T-helper 22 cell (primary cell): ENCODE data around the gene CREB5.
"Not testable (repeated sequence)": the region's sequence is repeated elsewhere in the genome, so short reads cannot be mapped to it uniquely, and the experiment has no call there.

ENCODE experiments used
- DNase-seq: peaks from one replicate; pipeline ENCODE4 v3.0.0-alpha.2; 2020; ENCODE audit warnings: low read depth

CREB5 gene

DNA sequence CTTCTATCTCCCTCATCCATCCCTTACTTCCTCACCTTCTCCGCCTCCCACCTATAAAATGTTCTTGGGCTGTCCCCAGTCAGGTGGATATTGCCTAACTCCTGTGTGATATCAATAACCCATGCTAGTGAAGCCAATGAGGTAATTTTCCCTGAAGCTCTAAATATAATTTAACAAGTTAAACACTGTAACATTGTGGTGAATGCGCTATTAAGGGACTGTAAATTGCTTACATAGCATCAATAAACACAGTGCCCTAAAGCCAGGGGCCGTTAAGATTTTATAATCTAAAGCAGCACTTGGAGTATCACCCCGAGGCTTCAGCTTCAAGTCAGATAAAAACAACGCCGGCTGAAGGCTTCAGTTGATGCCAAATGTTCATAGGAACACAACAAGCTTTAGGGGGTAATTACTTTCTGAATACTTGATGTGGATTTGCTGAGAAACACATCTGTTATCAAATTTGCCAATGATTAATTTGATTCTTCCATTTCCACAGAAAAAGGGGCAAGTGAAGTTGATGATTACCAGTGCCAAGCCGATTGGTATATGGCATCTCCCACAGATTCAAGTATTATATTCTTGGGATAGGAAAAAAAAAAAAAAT lies 138.4 kb downstream of the CREB5 start:
- DNase-seq, result no peak

DNA sequence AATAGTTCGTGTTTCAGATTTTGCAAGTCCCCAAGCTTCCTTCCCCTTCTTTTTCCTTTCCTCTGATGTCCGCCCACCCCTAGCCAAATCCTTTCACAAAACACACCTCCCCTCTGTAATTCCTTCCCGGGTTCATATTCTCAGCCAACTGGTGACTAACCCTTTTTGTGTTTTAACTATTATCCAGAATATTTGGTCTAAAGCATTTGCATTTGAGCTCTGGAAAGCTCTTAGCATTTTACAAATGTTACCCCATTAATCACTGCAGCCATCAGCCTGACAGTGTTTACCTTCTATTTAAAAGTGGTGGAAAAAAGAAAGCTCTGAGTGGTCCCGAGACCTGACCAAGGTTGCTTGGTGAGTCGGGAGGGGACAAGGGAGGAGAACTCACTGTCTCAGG lies 139.0 kb downstream of the CREB5 start:
- no peak for DNase-seq

- DNase-seq, result not testable (repeated sequence)
These were observed 139.4 kb downstream of the CREB5 start for GRCh38 chr7:28551766-28552165.

GRCh38 chr7:28554802-28555471 lies 142.6 kb downstream of the CREB5 start:
- DNase-seq, result no peak

DNA sequence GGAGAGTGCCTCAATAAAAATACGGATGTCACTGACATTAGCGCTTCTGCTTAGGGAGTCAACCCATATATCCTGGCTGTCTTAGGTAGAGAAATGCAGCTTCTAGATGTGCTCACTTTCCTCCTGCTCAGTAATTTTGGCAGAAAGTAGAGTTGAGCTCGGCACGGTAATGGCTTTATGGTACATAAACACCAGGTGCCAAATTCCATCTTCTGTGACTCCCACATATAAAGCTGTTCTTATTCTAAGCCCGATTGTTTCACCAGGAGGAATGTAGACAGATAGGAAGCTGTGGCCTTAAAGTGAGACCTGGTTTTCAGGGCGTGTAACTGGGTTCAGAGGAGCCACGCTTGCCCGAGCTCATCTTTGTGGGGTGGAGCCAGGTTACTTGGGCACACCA lies 143.7 kb downstream of the CREB5 start:
- DNase-seq, result no peak

DNA sequence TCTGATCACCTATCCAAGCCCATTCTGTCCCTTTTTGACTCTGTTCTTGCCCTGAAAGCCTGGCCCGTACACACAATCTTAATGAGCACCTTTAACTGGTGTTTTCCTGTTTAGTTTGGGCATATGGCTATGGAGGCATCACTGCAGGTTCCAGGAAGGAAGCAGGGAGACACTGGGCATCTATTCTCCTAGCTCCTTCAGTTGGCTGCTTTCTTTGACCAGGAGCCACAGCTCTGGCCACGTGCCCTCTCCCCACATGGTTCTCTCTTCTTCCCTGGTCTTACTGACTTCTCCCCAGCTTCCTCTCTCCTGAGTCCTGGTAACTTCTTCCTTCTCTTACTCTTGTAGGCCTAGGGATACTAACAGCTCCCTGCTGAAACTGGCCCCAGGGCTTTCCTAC lies 144.4 kb downstream of the CREB5 start:
- DNase-seq, result no peak

GRCh38 chr7:28558236-28558635 lies 145.9 kb downstream of the CREB5 start:
- DNase-seq, result no peak

DNA sequence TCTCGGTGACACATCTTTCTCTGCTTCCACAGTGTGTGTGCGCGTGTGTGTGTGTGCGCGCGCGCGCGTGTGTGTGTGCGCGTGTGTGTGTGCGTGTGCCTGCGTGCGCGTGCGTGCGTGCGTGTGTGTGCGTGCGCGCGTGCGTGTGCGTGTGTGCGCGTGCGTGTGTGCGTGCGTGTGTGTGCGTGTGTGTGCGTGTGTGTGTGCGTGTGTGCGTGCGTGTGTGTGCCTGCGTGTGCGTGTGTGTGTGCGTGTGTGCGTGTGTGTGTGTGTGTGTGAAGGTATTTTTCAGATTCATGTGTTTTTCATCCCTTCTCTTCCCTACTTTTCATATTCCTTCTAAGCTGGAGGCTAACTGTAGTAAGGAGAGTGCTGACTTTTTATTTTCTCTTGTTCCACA lies 148.4 kb downstream of the CREB5 start:
- DNase-seq, result no peak

GRCh38 chr7:28564033-28564432 lies 151.7 kb downstream of the CREB5 start:
- DNase-seq, result no peak

DNA sequence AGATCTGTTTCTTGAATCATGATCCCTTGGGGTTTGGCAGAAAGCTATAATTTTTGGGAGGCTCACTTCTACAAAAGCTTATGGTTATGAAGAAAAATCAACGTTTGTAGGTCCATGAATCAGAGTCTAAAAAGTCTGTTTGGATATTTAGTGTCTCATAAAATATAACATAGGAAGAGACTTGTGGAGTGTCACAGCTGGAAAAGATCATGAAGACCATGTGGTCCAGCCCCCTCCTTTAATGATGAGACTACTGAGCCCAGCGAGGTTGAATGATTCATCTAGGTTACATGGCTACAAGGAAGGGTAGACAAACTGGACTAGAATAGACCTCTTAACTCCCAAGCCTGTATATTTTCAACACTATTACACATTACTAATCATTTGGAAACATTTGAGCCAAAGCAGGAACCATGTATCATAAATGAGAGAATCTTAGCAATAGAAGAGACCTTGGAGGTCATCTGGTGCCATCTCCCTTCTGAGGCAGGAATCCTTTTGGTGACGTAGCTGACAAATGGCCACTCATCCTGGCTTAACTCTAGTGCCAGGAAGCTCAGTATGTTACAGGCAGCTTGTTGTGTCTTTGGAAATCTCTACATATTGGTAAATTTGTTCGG lies 152.5 kb downstream of the CREB5 start:
- no peak for DNase-seq

DNA sequence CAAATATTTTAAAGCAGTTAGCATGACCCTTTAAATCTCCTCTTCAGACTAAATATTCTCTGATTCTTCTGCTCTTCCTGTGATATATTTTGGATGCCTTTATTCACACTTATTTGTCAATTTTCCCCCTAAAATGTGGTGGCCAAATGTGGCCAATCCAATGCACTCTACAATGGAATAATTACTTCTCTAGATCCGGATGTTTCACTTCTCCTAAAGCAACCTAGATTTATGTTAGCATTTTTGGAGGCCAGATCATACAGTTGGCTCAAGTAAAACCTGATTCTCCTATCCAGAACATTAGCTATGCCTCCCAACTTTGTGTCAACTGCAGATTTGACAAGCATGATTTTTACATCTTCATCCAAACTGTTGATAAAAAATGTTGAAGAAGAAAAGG lies 153.7 kb downstream of the CREB5 start:
- DNase-seq, result no peak

GRCh38 chr7:28570113-28570969 lies 158.0 kb downstream of the CREB5 start:
- DNase-seq, result no peak

- DNase-seq, result no peak
These were observed 158.6 kb downstream of the CREB5 start for GRCh38 chr7:28570970-28571288.

- DNase-seq, result no peak
These were observed 159.1 kb downstream of the CREB5 start for GRCh38 chr7:28571405-28571804.

- DNase-seq, result no peak
These were observed 160.2 kb downstream of the CREB5 start for GRCh38 chr7:28572321-28573058.

- no peak for DNase-seq
These were observed 160.8 kb downstream of the CREB5 start for GRCh38 chr7:28573059-28573553.

GRCh38 chr7:28573651-28574301 lies 161.5 kb downstream of the CREB5 start:
- DNase-seq, result no peak

- no peak for DNase-seq
These were observed 162.9 kb downstream of the CREB5 start for GRCh38 chr7:28575241-28575643.

- no peak for DNase-seq
These were observed 164.3 kb downstream of the CREB5 start for GRCh38 chr7:28576656-28577055.

DNA sequence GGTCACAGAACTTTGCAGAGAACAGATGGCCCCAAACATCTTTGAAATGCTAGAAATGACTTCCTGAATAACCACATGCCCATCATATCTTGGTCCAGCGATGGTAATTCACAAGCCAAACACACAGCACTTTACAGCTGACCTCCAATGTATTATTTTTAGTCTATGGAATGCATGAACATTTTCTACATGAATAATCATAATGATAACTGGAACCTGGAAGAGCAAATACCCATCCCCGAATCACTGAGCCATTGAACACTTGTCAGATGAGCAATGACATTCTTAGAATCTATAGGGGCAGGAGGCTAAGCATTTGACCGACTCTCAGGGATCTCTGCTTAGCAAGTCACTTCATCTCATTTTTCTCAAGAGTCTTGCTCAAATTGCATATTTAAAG lies 167.3 kb downstream of the CREB5 start:
- no peak for DNase-seq

- DNase-seq, result no peak
These were observed 168.3 kb downstream of the CREB5 start for GRCh38 chr7:28580665-28581064.
